ENCODE data around the gene KRTAP20-2.

- no peak for TF ChIP-seq CTCF (IDR thresholded peaks at IDR 0.05)
- no peak for TF ChIP-seq POLR2A (IDR thresholded peaks at IDR 0.05)
These were observed 18.9 kb upstream of the KRTAP20-2 start, which contains the start of gene KRTAP20-1 for GRCh38 chr21:30616125-30616524.
